ENCODE measurements around the gene BTG2.

GRCh38 chr1:203276408-203276807 is 28.9 kb upstream of the BTG2 start:
- no peak for TF ChIP-seq EZH2 (IDR thresholded peaks at IDR 0.05; ENCODE audit: borderline replicate concordance)
- TF ChIP-seq CTCF (IDR thresholded peaks at IDR 0.05; ENCODE audit: poor library complexity): no peak
- no peak for TF ChIP-seq EZH2phosphoT487 (IDR thresholded peaks at IDR 0.05; ENCODE audit: low read depth, severe bottlenecking, unreplicated experiment)
